ENCODE data around the gene TRMT1L. TPM values are rescaled to one million over a fixed set of nuclear protein-coding genes. Genes with fewer than 3 reads are reported as not detected.

Gene TRMT1L
- total RNA-seq, 1 experiment from 2014 or later = 16.9 TPM

DNA sequence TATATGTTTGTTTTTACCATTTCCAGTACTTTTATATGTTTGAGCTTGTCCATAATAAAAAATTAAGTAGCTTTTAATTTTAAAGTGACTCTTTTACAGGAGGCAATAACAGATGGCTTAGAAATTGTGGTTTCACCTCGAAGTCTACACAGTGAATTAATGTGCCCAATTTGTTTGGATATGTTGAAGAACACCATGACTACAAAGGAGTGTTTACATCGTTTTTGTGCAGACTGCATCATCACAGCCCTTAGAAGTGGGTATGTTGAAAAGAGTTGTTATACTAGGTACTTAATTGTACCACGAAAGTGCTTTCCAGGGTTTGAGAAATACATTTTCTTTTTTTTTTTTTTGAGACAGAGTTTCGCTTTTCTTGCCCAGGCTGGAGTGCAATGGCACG is 65.3 kb downstream of the TRMT1L start:
- Mint-ChIP-seq H3K27ac (ENCODE audit: unreplicated experiment) (no peak overlapping the region), H3K4me1 (ENCODE audit: low read depth, unreplicated experiment) (no peaks in the 10 kb centered on the region), H3K27me3 (ENCODE audit: unreplicated experiment) (no peaks in the 10 kb centered on the region), H3K4me3 (ENCODE audit: low read depth, unreplicated experiment) (no peak overlapping the region), H3K36me3 (ENCODE audit: insufficient read depth, unreplicated experiment) (peaks cover 4% of the 10 kb centered on the region), H3K9me3 (ENCODE audit: low read depth, unreplicated experiment) (no peaks in the 10 kb centered on the region)
- CTCF ChIA-PET = no interaction called here
- intact Hi-C loops (cut with micrococcal nuclease; ENCODE audit: unreplicated experiment) = no loop called here
- DNase-seq = no peak
- no TSS peak for BruUV-seq (replicated peaks)
- TF ChIP-seq, protein P1, sequence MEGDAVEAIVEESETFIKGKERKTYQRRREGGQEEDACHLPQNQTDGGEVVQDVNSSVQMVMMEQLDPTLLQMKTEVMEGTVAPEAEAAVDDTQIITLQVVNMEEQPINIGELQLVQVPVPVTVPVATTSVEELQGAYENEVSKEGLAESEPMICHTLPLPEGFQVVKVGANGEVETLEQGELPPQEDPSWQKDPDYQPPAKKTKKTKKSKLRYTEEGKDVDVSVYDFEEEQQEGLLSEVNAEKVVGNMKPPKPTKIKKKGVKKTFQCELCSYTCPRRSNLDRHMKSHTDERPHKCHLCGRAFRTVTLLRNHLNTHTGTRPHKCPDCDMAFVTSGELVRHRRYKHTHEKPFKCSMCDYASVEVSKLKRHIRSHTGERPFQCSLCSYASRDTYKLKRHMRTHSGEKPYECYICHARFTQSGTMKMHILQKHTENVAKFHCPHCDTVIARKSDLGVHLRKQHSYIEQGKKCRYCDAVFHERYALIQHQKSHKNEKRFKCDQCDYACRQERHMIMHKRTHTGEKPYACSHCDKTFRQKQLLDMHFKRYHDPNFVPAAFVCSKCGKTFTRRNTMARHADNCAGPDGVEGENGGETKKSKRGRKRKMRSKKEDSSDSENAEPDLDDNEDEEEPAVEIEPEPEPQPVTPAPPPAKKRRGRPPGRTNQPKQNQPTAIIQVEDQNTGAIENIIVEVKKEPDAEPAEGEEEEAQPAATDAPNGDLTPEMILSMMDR (IDR thresholded peaks at IDR 0.05; ENCODE audit: unreplicated experiment) = no peak

DNA sequence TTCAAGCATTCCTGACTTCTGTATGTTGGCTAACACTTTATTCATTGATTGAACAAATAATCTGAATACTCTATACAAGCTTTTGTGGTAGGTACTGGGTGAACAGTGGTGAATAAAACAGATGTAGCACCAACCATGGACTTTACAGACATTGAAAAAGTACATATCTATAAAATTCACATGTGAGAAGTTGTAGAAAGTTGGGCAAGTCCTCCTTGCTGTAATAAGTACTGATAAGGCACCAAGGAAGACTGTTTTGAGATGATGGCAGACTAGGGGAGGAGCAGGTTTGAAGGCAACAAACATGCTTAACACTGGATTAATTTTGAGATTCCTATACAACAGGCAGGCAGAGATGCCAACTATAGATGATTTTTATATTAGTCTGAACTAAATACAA is 69.0 kb downstream of the TRMT1L start:
- no peaks in the 10 kb centered on the region for H3K27me3 Mint-ChIP-seq (ENCODE audit: unreplicated experiment)
- no TSS peak for BruUV-seq (replicated peaks)
- CTCF ChIA-PET = interaction anchor here (0.8 kb wide), 1 partner anchor 13 kb away, joined by 4 read pairs; no protein-coding TSS in a partner anchor
- H3K27ac Mint-ChIP-seq (ENCODE audit: unreplicated experiment) = no peak overlapping the region
- peaks cover 4% of the 10 kb centered on the region for H3K36me3 Mint-ChIP-seq (ENCODE audit: insufficient read depth, unreplicated experiment)
- no peak overlapping the region for H3K4me3 Mint-ChIP-seq (ENCODE audit: low read depth, unreplicated experiment)
- H3K9me3 Mint-ChIP-seq (ENCODE audit: low read depth, unreplicated experiment) = no peaks in the 10 kb centered on the region
- TF ChIP-seq, protein P1 (IDR thresholded peaks at IDR 0.05; ENCODE audit: unreplicated experiment) = no peak
- intact Hi-C loops (cut with micrococcal nuclease; ENCODE audit: unreplicated experiment) = no loop called here
- no peak for DNase-seq
- no peaks in the 10 kb centered on the region for H3K4me1 Mint-ChIP-seq (ENCODE audit: low read depth, unreplicated experiment)

DNA sequence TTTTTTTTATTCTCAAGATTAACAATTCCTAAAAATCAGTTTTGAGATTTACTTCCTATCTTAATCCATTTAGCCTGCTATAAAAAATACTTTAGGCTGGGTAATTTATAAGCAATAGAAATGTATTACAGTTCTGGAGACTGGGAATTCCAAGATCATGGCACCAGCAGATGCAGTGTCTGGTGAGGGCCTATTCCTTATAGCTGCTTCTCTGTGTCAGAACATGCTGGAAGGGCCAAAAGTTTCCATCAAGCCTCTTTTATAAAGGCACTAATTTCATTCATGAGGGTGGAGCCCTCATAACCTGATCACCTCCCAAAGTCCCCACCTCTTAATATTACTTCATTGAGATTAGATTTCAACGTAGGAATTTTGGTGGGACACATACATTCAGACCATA is 69.7 kb downstream of the TRMT1L start:
- Mint-ChIP-seq H3K27ac (ENCODE audit: unreplicated experiment) (no peak overlapping the region), H3K27me3 (ENCODE audit: unreplicated experiment) (no peaks in the 10 kb centered on the region), H3K4me1 (ENCODE audit: low read depth, unreplicated experiment) (no peaks in the 10 kb centered on the region), H3K36me3 (ENCODE audit: insufficient read depth, unreplicated experiment) (peaks cover 2% of the 10 kb centered on the region), H3K4me3 (ENCODE audit: low read depth, unreplicated experiment) (no peak overlapping the region), H3K9me3 (ENCODE audit: low read depth, unreplicated experiment) (no peaks in the 10 kb centered on the region)
- CTCF ChIA-PET = no interaction called here
- TF ChIP-seq, protein P1 (IDR thresholded peaks at IDR 0.05; ENCODE audit: unreplicated experiment) = no peak
- DNase-seq = no peak
- intact Hi-C loops (cut with micrococcal nuclease; ENCODE audit: unreplicated experiment) = no loop called here
- no TSS peak for BruUV-seq (replicated peaks)

DNA sequence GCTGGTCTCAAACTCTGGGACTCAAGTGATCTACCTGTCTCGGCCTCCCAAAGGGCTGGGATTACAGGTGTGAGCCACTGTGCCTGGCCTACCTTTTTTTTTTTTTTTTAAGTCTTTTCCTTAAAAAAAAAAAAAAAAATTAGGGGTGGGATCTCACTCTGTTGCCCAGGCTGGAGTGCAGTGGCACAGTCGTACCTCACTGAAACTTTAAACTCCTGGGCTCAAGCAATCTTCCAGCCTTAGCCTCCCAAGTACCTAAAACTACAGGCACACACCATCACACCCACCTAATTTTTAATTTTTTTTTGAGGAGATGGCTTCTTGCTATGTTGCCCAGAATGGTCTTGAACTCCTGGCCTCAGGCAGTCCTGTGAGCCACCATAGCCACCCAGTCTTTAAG is 72.9 kb downstream of the TRMT1L start:
- H3K36me3 Mint-ChIP-seq (ENCODE audit: insufficient read depth, unreplicated experiment) = no peaks in the 10 kb centered on the region

More for the DNA sequence above, 72.9 kb downstream of the TRMT1L start:
- BruUV-seq (replicated peaks) = no TSS peak
- Mint-ChIP-seq H3K4me1 (ENCODE audit: low read depth, unreplicated experiment) (no peaks in the 10 kb centered on the region), H3K4me3 (ENCODE audit: low read depth, unreplicated experiment) (no peak overlapping the region), H3K27me3 (ENCODE audit: unreplicated experiment) (no peaks in the 10 kb centered on the region), H3K27ac (ENCODE audit: unreplicated experiment) (no peak overlapping the region), H3K9me3 (ENCODE audit: low read depth, unreplicated experiment) (no peaks in the 10 kb centered on the region)
- intact Hi-C loops (cut with micrococcal nuclease; ENCODE audit: unreplicated experiment) = no loop called here
- CTCF ChIA-PET = no interaction called here
- TF ChIP-seq, protein P1 (IDR thresholded peaks at IDR 0.05; ENCODE audit: unreplicated experiment) = no peak
- no peak for DNase-seq

All from Calu3 (cell line).